C1 segment of cervical spinal cord (tissue), 14 donors: ENCODE results near the gene SATL1.
"Not testable (repeated sequence)": the region's sequence is repeated elsewhere in the genome, so short reads cannot be mapped to it uniquely, and the experiment has no call there.

Source experiments
- DNase-seq, 14 donors: peaks; one replicate each; lab custom pipeline; 2025; lab: John Stamatoyannopoulos, UW

Gene SATL1

GRCh38 chrX:85109235-85109634 is 134.3 kb downstream of the SATL1 start:
- no peak for DNase-seq

- DNase-seq, result no peak
Measured at GRCh38 chrX:85108165-85108564, 135.4 kb downstream of the SATL1 start.

GRCh38 chrX:85107407-85107806 is 136.2 kb downstream of the SATL1 start:
- no peak for DNase-seq

- no peak for DNase-seq
Measured at GRCh38 chrX:85089321-85089840, 154.2 kb downstream of the SATL1 start.

- DNase-seq, result no peak
Measured at GRCh38 chrX:85084770-85085393, 158.7 kb downstream of the SATL1 start.

GRCh38 chrX:85077247-85077646 is 166.3 kb downstream of the SATL1 start:
- DNase-seq, result not testable (repeated sequence)

GRCh38 chrX:85065512-85066198 is 177.9 kb downstream of the SATL1 start:
- no peak for DNase-seq

GRCh38 chrX:85052636-85053343 is 190.8 kb downstream of the SATL1 start:
- DNase-seq, result no peak

GRCh38 chrX:85052205-85052604 is 191.4 kb downstream of the SATL1 start:
- DNase-seq, result no peak

- peak in 1 of 14 donors; percentile 0 for DNase-seq
Measured at GRCh38 chrX:85051627-85052026, 192.0 kb downstream of the SATL1 start.
